ENCODE results near the gene LY86. TPM values are rescaled to one million over a fixed set of nuclear protein-coding genes. Genes with fewer than 3 reads are reported as not detected.
A peak's percentile ranks its signal among the peaks of the same experiment; 100 is the strongest.

LY86 gene
- total and polyA plus RNA-seq, 9 donors = 1.3 to 13.8 (median 2.3) TPM

GRCh38 chr6:6659600-6660327, 71.2 kb downstream of the LY86 start:
- no peaks in the 10 kb centered on the region for H3K9me3 ChIP-seq
- no peak for DNase-seq
- TF ChIP-seq EP300 (IDR thresholded peaks at IDR 0.05) (no peak), CTCF (IDR thresholded peaks at IDR 0.05) (no peak), POLR2A (IDR thresholded peaks at IDR 0.05) (no peak)
- intact Hi-C loops (cut with DNase I) = no loop called here
- no peak overlapping the region for H3K4me3 ChIP-seq
- no peaks in the 10 kb centered on the region for H3K27me3 ChIP-seq
- 66 to 77% (median 71%) methylated on average over 7 of the region's 7 CpGs for WGBS, 3 donors
- H3K27ac ChIP-seq = no peak overlapping the region
- H3K4me1 ChIP-seq (ENCODE audit: insufficient read depth) = no peaks in the 10 kb centered on the region
- H3K36me3 ChIP-seq = no peaks in the 10 kb centered on the region

- H3K4me1 ChIP-seq (ENCODE audit: insufficient read depth) = no peaks in the 10 kb centered on the region
- H3K4me3 ChIP-seq = no peak overlapping the region
- no peaks in the 10 kb centered on the region for H3K9me3 ChIP-seq
- WGBS, 3 donors = 83 to 85% (median 84%) methylated on average over 9 of the region's 9 CpGs
- DNase-seq = no peak
- H3K27ac ChIP-seq = no peak overlapping the region
- no peaks in the 10 kb centered on the region for H3K36me3 ChIP-seq
- no peak for TF ChIP-seq POLR2A (IDR thresholded peaks at IDR 0.05)
- no peak for TF ChIP-seq EP300 (IDR thresholded peaks at IDR 0.05)
- no peak for TF ChIP-seq CTCF (IDR thresholded peaks at IDR 0.05)
- intact Hi-C loops (cut with DNase I) = no loop called here
- H3K27me3 ChIP-seq = no peaks in the 10 kb centered on the region
Measured at GRCh38 chr6:6660339-6661045, 72.0 kb downstream of the LY86 start.

- Histone ChIP-seq H3K9me3 (no peaks in the 10 kb centered on the region), H3K27me3 (no peaks in the 10 kb centered on the region), H3K27ac (no peak overlapping the region), H3K4me1 (ENCODE audit: insufficient read depth) (no peaks in the 10 kb centered on the region), H3K36me3 (no peaks in the 10 kb centered on the region), H3K4me3 (no peak overlapping the region)
- 73 to 90% (median 81%) methylated on average over 9 of the region's 9 CpGs for WGBS, 3 donors
- intact Hi-C loops (cut with DNase I) = no loop called here
- DNase-seq = no peak
- TF ChIP-seq POLR2A (IDR thresholded peaks at IDR 0.05) = no peak
- TF ChIP-seq EP300 (IDR thresholded peaks at IDR 0.05) = no peak
- TF ChIP-seq CTCF (IDR thresholded peaks at IDR 0.05) = no peak
Measured at GRCh38 chr6:6661191-6661590, 72.7 kb downstream of the LY86 start.

GRCh38 chr6:6661684-6662083, 73.2 kb downstream of the LY86 start:
- intact Hi-C loops (cut with DNase I) = no loop called here
- no peaks in the 10 kb centered on the region for H3K27me3 ChIP-seq
- peak in 1 of 5 donors; percentile 31 for DNase-seq
- no peaks in the 10 kb centered on the region for H3K4me1 ChIP-seq (ENCODE audit: insufficient read depth)
- H3K9me3 ChIP-seq = no peaks in the 10 kb centered on the region
- TF ChIP-seq CTCF (IDR thresholded peaks at IDR 0.05) (no peak), EP300 (IDR thresholded peaks at IDR 0.05) (no peak), POLR2A (IDR thresholded peaks at IDR 0.05) (no peak)
- H3K4me3 ChIP-seq = no peak overlapping the region
- WGBS, 3 donors = 25 to 30% (median 26%) methylated on average over 3 of the region's 3 CpGs
- no peak overlapping the region for H3K27ac ChIP-seq
- H3K36me3 ChIP-seq = no peaks in the 10 kb centered on the region
